Endothelial cell (in vitro differentiated cells): ENCODE results near the gene RALB. TPM values are rescaled to one million over a fixed set of nuclear protein-coding genes. Genes with fewer than 3 reads are reported as not detected.
A peak's percentile ranks its signal among the peaks of the same experiment; 100 is the strongest.

Experiments
- DNase-seq: peaks from one replicate; pipeline ENCODE4 v3.0.0; 2021; ENCODE audit warnings: low spot score
- H3K27ac Mint-ChIP-seq: one replicate; pipeline ENCODE4 v1.8.0; 2021; ENCODE audit warnings: mixed read lengths, inconsistent platforms; ENCODE audit not compliant: unreplicated experiment
- H3K27me3 Mint-ChIP-seq: one replicate; pipeline ENCODE4 v1.8.0; 2021; ENCODE audit warnings: mild to moderate bottlenecking, moderate library complexity, mixed read lengths, inconsistent platforms; ENCODE audit not compliant: unreplicated experiment
- H3K36me3 Mint-ChIP-seq: one replicate; pipeline ENCODE4 v1.8.0; 2021; ENCODE audit warnings: mild to moderate bottlenecking, low read depth, mixed read lengths, inconsistent platforms; ENCODE audit not compliant: unreplicated experiment
- H3K4me1 Mint-ChIP-seq: one replicate; pipeline ENCODE4 v1.8.0; 2021; ENCODE audit warnings: mild to moderate bottlenecking, mixed read lengths, inconsistent platforms; ENCODE audit not compliant: unreplicated experiment
- H3K4me3 Mint-ChIP-seq: one replicate; pipeline ENCODE4 v1.8.0; 2021; ENCODE audit warnings: mild to moderate bottlenecking, mixed read lengths, inconsistent platforms; ENCODE audit not compliant: unreplicated experiment
- H3K9me3 Mint-ChIP-seq: one replicate; pipeline ENCODE4 v1.8.0; 2021; ENCODE audit warnings: mixed read lengths, inconsistent platforms; ENCODE audit not compliant: unreplicated experiment
- CTCF ChIP-seq: fragments of 200-600 bp; sonication (generic); IDR thresholded peaks from one replicate; pipeline ENCODE4 v1.5.0; 2021; ENCODE audit warnings: antibody characterized with exemption; ENCODE audit not compliant: unreplicated experiment
- total RNA-seq: library from RNA; stranded (reverse); fragmentation: NEBNext Ultra II Directional; extraction: Animal tissue kit (Norgen Biotek cat#: 25700); gene quantifications from one replicate; pipeline ENCODE4 v1.2.1, GENCODE V29; 2021; ENCODE audit not compliant: unreplicated experiment

The RALB gene
- total RNA-seq, 1 donor from 2014 or later: 367 TPM

GRCh38 chr2:120245520-120246332 lies 6.9 kb upstream of the RALB start:
- Mint-ChIP-seq H3K27me3 (peaks cover 13% of the 10 kb centered on the region), H3K9me3 (no peaks in the 10 kb centered on the region), H3K36me3 (peaks cover 19% of the 10 kb centered on the region), H3K27ac (no peak overlapping the region), H3K4me1 (peaks cover 70% of the 10 kb centered on the region), H3K4me3 (no peak overlapping the region)
- DNase-seq: no peak
- TF ChIP-seq CTCF: no peak

- Mint-ChIP-seq H3K27ac (no peak overlapping the region), H3K4me1 (peaks cover 64% of the 10 kb centered on the region), H3K4me3 (no peak overlapping the region), H3K9me3 (no peaks in the 10 kb centered on the region), H3K27me3 (peaks cover 15% of the 10 kb centered on the region), H3K36me3 (peaks cover 19% of the 10 kb centered on the region)
- no peak for TF ChIP-seq CTCF
- DNase-seq: no peak
Measured at GRCh38 chr2:120246546-120247300, 5.9 kb upstream of the RALB start.

- no peak overlapping the region for H3K27ac Mint-ChIP-seq
- no peaks in the 10 kb centered on the region for H3K9me3 Mint-ChIP-seq
- no peak for DNase-seq
- peaks cover 17% of the 10 kb centered on the region for H3K27me3 Mint-ChIP-seq
- TF ChIP-seq CTCF: no peak
- peaks cover 14% of the 10 kb centered on the region for H3K36me3 Mint-ChIP-seq
- H3K4me3 Mint-ChIP-seq: peak overlapping the region; percentile 51
- H3K4me1 Mint-ChIP-seq: peaks cover 64% of the 10 kb centered on the region
Measured at GRCh38 chr2:120247851-120248250, 4.8 kb upstream of the RALB start.

GRCh38 chr2:120250640-120251039 lies 2.0 kb upstream of the RALB start:
- no peak overlapping the region for H3K4me3 Mint-ChIP-seq
- no peak for DNase-seq

More at GRCh38 chr2:120250640-120251039, 2.0 kb upstream of the RALB start:
- Mint-ChIP-seq H3K27me3 (peaks cover 22% of the 10 kb centered on the region), H3K9me3 (no peaks in the 10 kb centered on the region), H3K4me1 (peaks cover 65% of the 10 kb centered on the region), H3K27ac (no peak overlapping the region), H3K36me3 (peaks cover 22% of the 10 kb centered on the region)
- TF ChIP-seq CTCF: no peak
